Activated naive CD8-positive, alpha-beta T cell treated with anti-CD3 and anti-CD28 coated beads, Interleukin-2, amount 10 ng/mL, durations not matched to agents 7 days and 5 days (primary cell): ENCODE data around the gene FAF1. TPM values are rescaled to one million over a fixed set of nuclear protein-coding genes. Genes with fewer than 3 reads are reported as not detected.
"Not testable (repeated sequence)": the region's sequence is repeated elsewhere in the genome, so short reads cannot be mapped to it uniquely, and the experiment has no call there.

ENCODE experiments used
- ATAC-seq: fragments of 150-1000 bp; cut with Tn5 transposase; one replicate; pipeline ENCODE4 v1.10.0; 2021; ENCODE audit warnings: low read depth, moderate library complexity
- POLR2A ChIA-PET: fragments of 350-600 bp; sonication (Branson Sonifier 250); formaldehyde crosslinking; loops from one replicate; lab custom pipeline; 2021; ENCODE audit warnings: antibody characterized with exemption; lab: Charles Lee
- DNase-seq: peaks from one replicate; pipeline ENCODE4 v3.0.0; 2021
- H3K27ac Mint-ChIP-seq: one replicate; pipeline ENCODE4 v1.8.0; 2022; ENCODE audit warnings: mild to moderate bottlenecking, mixed read lengths
- H3K27me3 Mint-ChIP-seq: one replicate; pipeline ENCODE4 v1.8.0; 2022; ENCODE audit warnings: mild to moderate bottlenecking, moderate library complexity, mixed read lengths
- H3K36me3 Mint-ChIP-seq: one replicate; pipeline ENCODE4 v1.8.0; 2021; ENCODE audit warnings: mild to moderate bottlenecking, mixed read lengths
- H3K4me1 Mint-ChIP-seq: one replicate; pipeline ENCODE4 v1.8.0; 2021; ENCODE audit warnings: mixed read lengths
- H3K4me3 Mint-ChIP-seq: one replicate; pipeline ENCODE4 v1.8.0; 2022; ENCODE audit warnings: mild to moderate bottlenecking, moderate library complexity, mixed read lengths
- H3K9me3 Mint-ChIP-seq: one replicate; pipeline ENCODE4 v1.8.0; 2021; ENCODE audit warnings: mixed read lengths
- total RNA-seq, 2 experiments: library from RNA; stranded (reverse); gene quantifications; one replicate each; pipeline ENCODE4 v1.2.3, GENCODE V29; 2021

Gene FAF1
- total RNA-seq, 2 experiments from 2014 or later, result 70.3 to 75.2 TPM

DNA sequence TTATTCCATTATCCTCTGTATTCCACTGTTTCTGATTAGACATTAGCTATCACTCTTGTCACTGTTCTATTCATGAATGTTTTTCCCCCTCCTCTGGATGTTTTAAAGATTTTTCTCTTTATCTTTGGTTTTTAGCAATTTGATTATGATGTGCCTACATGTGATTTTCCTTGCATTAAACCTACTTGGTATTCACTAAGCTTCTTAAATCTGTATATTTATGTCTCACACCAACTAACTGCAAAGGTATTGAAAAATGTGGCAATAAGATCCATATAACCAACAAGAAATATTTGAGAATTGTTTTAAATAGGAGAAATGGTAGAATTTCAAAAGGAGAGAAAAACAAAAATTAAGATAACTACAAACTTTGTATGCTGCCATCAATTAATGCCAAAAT lies 25.2 kb downstream of the FAF1 start:
- POLR2A ChIA-PET, result no interaction called here
- ATAC-seq (no peak), DNase-seq (no peak)
- Mint-ChIP-seq H3K4me3 (no peak overlapping the region), H3K9me3 (no peaks in the 10 kb centered on the region), H3K4me1 (peaks cover 6% of the 10 kb centered on the region), H3K27me3 (no peaks in the 10 kb centered on the region), H3K36me3 (peaks cover 6% of the 10 kb centered on the region), H3K27ac (no peak overlapping the region)

DNA sequence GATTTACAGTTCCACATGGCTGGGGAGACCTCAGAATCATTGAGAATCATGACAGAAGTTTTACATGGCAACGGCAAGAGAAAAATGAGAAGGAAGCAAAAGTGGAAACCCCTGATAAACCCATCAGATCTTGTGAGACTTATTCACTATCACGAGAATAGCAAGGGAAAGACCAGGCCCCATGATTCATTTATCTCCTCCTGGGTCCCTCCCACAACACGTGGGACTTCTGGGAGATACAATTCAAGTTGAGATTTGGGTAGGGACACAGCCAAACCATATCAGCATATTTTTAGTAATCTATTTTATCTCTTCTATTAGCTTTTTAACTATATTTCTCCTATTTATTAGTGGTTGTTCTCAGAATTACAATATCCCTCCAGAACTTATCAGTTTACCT lies 26.3 kb downstream of the FAF1 start:
- H3K9me3 Mint-ChIP-seq, H3K36me3 Mint-ChIP-seq, H3K4me1 Mint-ChIP-seq, DNase-seq, H3K4me3 Mint-ChIP-seq, H3K27ac Mint-ChIP-seq, H3K27me3 Mint-ChIP-seq, POLR2A ChIA-PET, ATAC-seq: not testable (repeated sequence)

DNA sequence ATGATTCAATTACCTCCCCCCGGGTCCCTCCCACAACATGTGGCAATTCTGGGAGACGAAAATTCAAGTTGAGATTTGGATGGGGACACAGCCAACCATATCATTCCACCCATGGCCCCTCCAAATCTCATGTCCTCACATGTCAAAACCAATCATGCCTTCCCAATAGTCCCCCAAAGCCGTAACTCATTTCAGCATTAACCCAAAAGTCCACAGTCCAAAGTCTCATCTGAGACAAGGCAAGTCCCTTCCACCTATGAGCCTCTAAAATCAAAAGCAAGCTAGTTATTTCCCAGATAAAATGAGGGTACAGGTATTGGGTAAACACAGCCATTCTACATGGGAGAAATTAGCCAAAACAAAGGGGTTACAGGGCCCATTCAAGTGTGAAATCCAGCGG lies 28.0 kb downstream of the FAF1 start:
- H3K9me3 Mint-ChIP-seq, H3K27me3 Mint-ChIP-seq, H3K27ac Mint-ChIP-seq, H3K36me3 Mint-ChIP-seq, H3K4me3 Mint-ChIP-seq, H3K4me1 Mint-ChIP-seq, DNase-seq, ATAC-seq, POLR2A ChIA-PET: not testable (repeated sequence)

DNA sequence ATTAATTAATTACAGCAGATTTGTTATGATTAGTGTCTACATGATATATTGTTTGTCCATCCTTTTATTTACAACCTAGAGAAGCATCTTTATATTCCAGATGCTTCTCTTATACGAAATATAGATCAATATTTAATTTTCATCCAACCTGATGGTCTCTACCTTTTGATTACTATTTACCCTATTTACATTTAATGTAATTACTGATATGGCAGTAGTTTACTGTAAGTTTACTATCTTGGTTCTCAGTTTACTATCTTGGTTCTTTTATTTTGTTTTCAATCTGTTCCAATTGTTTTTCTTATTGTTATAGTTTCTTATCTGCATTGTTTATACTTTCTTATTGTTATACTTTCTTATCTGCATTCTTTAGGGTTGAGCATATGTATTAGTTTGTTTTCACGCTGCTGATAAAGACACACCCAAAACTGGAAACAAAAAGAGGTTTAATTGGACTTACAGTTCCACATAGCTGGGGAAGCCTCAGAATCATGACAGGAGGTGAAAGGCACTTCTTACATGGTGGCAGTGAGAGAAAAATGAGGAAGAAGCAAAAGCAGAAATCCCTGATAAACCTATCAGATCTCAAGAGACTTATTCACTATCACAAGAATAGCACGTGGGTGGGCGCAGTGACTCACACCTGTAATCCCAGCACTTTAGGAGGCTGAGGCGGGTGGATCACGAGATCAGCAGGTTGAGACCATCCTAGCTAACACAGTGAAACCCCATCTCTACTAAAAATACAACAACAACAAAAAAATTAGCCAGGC lies 28.9 kb downstream of the FAF1 start:
- H3K27me3 Mint-ChIP-seq, result no peaks in the 10 kb centered on the region
- H3K36me3 Mint-ChIP-seq, result peaks cover 7% of the 10 kb centered on the region
- ATAC-seq, result no peak
- no peak overlapping the region for H3K27ac Mint-ChIP-seq
- H3K4me3 Mint-ChIP-seq, result no peak overlapping the region
- no peaks in the 10 kb centered on the region for H3K9me3 Mint-ChIP-seq
- H3K4me1 Mint-ChIP-seq, result peaks cover 6% of the 10 kb centered on the region
- POLR2A ChIA-PET, result no interaction called here
- no peak for DNase-seq

DNA sequence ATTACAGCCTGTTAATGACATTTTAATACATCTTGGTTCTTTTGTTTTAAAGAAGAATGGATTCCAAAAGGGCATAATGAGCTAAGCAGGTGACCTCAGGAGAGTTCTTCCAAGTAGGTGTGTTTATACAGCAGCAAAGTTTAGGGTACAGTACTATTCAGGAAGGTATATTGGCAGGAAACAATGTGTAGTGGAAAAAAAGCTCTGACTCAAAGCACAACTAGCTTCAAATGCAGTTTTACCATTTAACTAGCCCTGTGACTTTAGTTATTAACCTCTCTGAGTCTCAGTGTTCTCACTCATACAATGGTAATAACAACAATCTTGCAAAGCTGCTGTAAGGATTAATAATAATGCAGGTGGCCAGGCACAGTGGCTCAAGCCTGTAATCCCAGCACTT lies 29.9 kb downstream of the FAF1 start:
- Mint-ChIP-seq H3K4me1 (peaks cover 5% of the 10 kb centered on the region), H3K27ac (no peak overlapping the region), H3K27me3 (no peaks in the 10 kb centered on the region), H3K36me3 (peaks cover 8% of the 10 kb centered on the region), H3K4me3 (no peak overlapping the region), H3K9me3 (peaks cover 1% of the 10 kb centered on the region)
- POLR2A ChIA-PET, result no interaction called here
- ATAC-seq (no peak), DNase-seq (no peak)

GRCh38 chr1:50929376-50929958 lies 30.6 kb downstream of the FAF1 start:
- no peak for ATAC-seq
- Mint-ChIP-seq H3K4me1 (peaks cover 3% of the 10 kb centered on the region), H3K4me3 (no peak overlapping the region), H3K36me3 (peaks cover 6% of the 10 kb centered on the region), H3K27ac (no peak overlapping the region), H3K27me3 (no peaks in the 10 kb centered on the region), H3K9me3 (peaks cover 1% of the 10 kb centered on the region)
- POLR2A ChIA-PET, result no interaction called here
- no peak for DNase-seq

- Mint-ChIP-seq H3K4me1 (no peaks in the 10 kb centered on the region), H3K4me3 (no peak overlapping the region), H3K27me3 (no peaks in the 10 kb centered on the region), H3K9me3 (peaks cover 20% of the 10 kb centered on the region), H3K36me3 (peaks cover 32% of the 10 kb centered on the region), H3K27ac (no peak overlapping the region)
- no peak for ATAC-seq
- DNase-seq, result no peak
- POLR2A ChIA-PET, result no interaction called here
Measured at GRCh38 chr1:50923564-50923963, 36.5 kb downstream of the FAF1 start.

DNA sequence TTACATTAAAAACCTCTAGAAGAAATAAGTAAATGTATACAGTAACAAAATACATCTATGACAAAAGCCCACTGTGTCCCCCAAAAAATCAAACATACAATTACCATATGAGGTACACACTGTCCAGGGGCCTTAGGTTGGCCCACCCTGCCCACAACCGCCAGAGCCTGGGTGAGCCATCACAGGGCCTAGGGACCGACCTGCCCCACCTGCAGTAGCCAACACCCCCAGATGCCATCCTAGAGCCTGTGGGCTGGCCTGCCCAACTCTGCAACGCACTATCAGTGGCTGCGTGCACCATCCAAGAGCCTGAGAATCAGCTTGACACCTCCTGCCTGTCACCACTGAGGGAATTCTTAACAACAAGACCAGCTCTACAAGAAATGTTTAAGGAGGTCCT lies 39.0 kb downstream of the FAF1 start:
- H3K27me3 Mint-ChIP-seq, result no peaks in the 10 kb centered on the region
- H3K4me1 Mint-ChIP-seq, result peaks cover 1% of the 10 kb centered on the region
- ATAC-seq, result no peak
- no peak overlapping the region for H3K27ac Mint-ChIP-seq
- peaks cover 27% of the 10 kb centered on the region for H3K36me3 Mint-ChIP-seq
- POLR2A ChIA-PET, result no interaction called here
- no peak for DNase-seq
- H3K4me3 Mint-ChIP-seq, result no peak overlapping the region
- peaks cover 20% of the 10 kb centered on the region for H3K9me3 Mint-ChIP-seq

DNA sequence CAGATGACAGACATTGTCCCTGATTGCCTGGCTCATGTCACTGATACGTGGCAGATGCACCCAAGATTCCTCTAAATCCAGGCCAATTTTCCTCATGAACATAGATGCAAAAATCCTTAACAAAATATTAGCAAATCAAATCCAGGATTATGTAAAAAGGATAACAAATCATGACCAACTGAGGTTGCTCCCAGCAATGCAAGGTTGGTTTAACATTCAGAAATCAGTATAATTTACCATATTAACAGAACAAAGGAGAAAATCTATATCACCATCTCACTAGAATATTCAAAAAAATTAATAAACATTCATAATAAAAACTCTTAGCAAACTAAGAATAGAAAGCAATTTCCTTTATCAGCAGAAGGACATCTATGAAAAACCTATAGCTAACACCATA lies 39.7 kb downstream of the FAF1 start:
- H3K4me1 Mint-ChIP-seq, result peaks cover 1% of the 10 kb centered on the region

GRCh38 chr1:50917138-50918137 lies 42.6 kb downstream of the FAF1 start:
- peaks cover 6% of the 10 kb centered on the region for H3K9me3 Mint-ChIP-seq
- DNase-seq, result no peak
- no peaks in the 10 kb centered on the region for H3K27me3 Mint-ChIP-seq
- no peak overlapping the region for H3K27ac Mint-ChIP-seq
- POLR2A ChIA-PET, result no interaction called here
- H3K4me1 Mint-ChIP-seq, result peaks cover 3% of the 10 kb centered on the region
- no peak overlapping the region for H3K4me3 Mint-ChIP-seq
- peaks cover 19% of the 10 kb centered on the region for H3K36me3 Mint-ChIP-seq
- no peak for ATAC-seq

More for the DNA sequence above, 39.7 kb downstream of the FAF1 start:
- no peak for DNase-seq
- Mint-ChIP-seq H3K27me3 (no peaks in the 10 kb centered on the region), H3K36me3 (peaks cover 27% of the 10 kb centered on the region), H3K9me3 (peaks cover 20% of the 10 kb centered on the region), H3K27ac (no peak overlapping the region), H3K4me3 (no peak overlapping the region)
- no peak for ATAC-seq
- POLR2A ChIA-PET, result no interaction called here

- H3K4me3 Mint-ChIP-seq, result no peak overlapping the region
- H3K27ac Mint-ChIP-seq, result no peak overlapping the region
- H3K4me1 Mint-ChIP-seq, result peaks cover 3% of the 10 kb centered on the region
- POLR2A ChIA-PET, result no interaction called here
- no peak for ATAC-seq
- peaks cover 17% of the 10 kb centered on the region for H3K36me3 Mint-ChIP-seq
- no peaks in the 10 kb centered on the region for H3K9me3 Mint-ChIP-seq
- no peak for DNase-seq
- no peaks in the 10 kb centered on the region for H3K27me3 Mint-ChIP-seq
Measured at GRCh38 chr1:50915621-50916020, 44.4 kb downstream of the FAF1 start.

- no peak overlapping the region for H3K27ac Mint-ChIP-seq
- peaks cover 4% of the 10 kb centered on the region for H3K9me3 Mint-ChIP-seq
- H3K36me3 Mint-ChIP-seq, result peaks cover 18% of the 10 kb centered on the region
- no peak for DNase-seq
- no peak for ATAC-seq
- POLR2A ChIA-PET, result no interaction called here
- H3K4me3 Mint-ChIP-seq, result no peak overlapping the region
- H3K4me1 Mint-ChIP-seq, result peaks cover 3% of the 10 kb centered on the region
- H3K27me3 Mint-ChIP-seq, result no peaks in the 10 kb centered on the region
Measured at GRCh38 chr1:50913954-50914353, 46.1 kb downstream of the FAF1 start.

- H3K4me3 Mint-ChIP-seq, POLR2A ChIA-PET, DNase-seq, H3K27me3 Mint-ChIP-seq, ATAC-seq, H3K4me1 Mint-ChIP-seq, H3K27ac Mint-ChIP-seq: not testable (repeated sequence)
- Mint-ChIP-seq H3K36me3 (peaks cover 19% of the 10 kb centered on the region), H3K9me3 (peaks cover 17% of the 10 kb centered on the region)
Measured at GRCh38 chr1:50910356-50910755, 49.7 kb downstream of the FAF1 start.
